ENCODE results near the gene ZFAND5. TPM values are rescaled to one million over a fixed set of nuclear protein-coding genes. Genes with fewer than 3 reads are reported as not detected.

The ZFAND5 gene
- polyA plus RNA-seq, 1 donor = 142 TPM

DNA sequence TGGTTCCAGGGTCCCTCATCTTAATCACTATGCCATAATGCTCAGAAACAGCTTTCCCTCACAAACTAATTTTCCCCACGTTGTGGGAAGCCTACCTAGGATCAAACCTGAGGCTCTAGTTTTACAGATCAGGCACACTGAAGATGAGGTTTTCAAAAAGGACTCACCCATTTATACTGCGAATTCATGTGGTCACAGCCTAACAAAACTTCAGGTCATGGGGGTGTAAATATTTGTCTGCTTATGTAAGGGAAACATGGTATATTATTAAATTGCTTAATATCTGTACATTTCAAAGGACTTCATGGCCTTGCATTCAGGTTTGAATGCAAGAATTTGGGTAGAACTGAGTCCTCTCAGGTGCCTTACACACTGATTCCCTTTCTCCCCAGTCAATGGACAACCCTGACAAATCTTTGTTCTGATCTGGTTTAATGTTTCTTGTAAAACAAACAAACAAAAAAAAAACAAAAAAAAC, 12.1 kb downstream of the ZFAND5 start:
- no peak overlapping the region for H3K27ac ChIP-seq (ENCODE audit: low read length)
- H3K27me3 ChIP-seq (ENCODE audit: control insufficient read depth, insufficient read depth, low read length) = no peaks in the 10 kb centered on the region
- peaks cover 28% of the 10 kb centered on the region for H3K4me1 ChIP-seq (ENCODE audit: control insufficient read depth, insufficient read depth, low read length)
- peaks cover 29% of the 10 kb centered on the region for H3K36me3 ChIP-seq (ENCODE audit: control insufficient read depth, insufficient read depth, low read length)
- no peak overlapping the region for H3K4me3 ChIP-seq (ENCODE audit: low read length)
- H3K9me3 ChIP-seq (ENCODE audit: control insufficient read depth, low read depth, low read length) = no peaks in the 10 kb centered on the region
- DNase-seq = no peak
- no CpG with 5 or more reads among the region's 2 CpGs for WGBS (ENCODE audit: insufficient coverage, low lambda C conversion rate)

DNA sequence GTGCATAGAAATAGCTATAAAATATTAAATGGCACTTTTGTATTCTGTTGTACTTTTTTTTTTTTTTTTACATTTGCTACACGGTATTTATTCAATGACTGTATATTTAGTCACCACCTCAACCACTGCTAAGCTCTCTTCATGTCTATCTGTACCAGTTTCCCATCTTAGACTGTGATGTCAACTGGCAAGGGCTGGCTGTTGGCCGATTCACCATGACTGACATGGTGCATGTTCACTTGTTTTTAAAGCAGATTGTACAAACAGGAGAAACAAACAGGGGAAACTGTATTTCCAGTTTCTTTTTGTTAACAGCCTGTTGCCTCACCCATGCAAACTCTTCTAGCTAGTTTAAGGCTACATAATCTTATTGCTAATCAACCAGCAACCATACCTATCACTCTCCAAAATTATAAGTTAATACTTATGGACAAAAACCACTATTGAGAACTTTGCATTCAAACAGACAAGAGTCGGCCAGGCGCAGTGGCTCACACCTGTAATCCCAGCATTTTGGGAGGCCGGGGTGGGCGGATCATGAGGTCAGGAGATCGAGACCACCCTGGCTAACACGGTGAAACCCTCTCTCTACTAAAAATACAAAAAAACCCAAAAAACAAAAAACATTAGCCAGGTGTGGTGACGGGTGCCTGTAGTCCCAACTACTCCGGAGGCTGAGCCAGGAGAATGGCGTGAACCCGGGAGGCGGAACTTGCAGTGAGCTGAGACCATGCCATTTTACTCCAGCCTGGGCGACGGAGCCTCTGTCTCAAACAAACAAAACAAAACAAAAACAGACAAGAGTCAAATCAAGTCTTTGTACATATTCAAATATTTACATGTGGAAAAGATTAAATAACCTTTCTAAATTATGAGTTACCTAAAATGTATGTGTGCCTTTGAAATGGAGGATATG, 13.2 kb downstream of the ZFAND5 start:
- Histone ChIP-seq H3K27me3 (ENCODE audit: control insufficient read depth, insufficient read depth, low read length) (no peaks in the 10 kb centered on the region), H3K9me3 (ENCODE audit: control insufficient read depth, low read depth, low read length) (no peaks in the 10 kb centered on the region), H3K4me1 (ENCODE audit: control insufficient read depth, insufficient read depth, low read length) (peaks cover 22% of the 10 kb centered on the region), H3K36me3 (ENCODE audit: control insufficient read depth, insufficient read depth, low read length) (peaks cover 26% of the 10 kb centered on the region), H3K27ac (ENCODE audit: low read length) (no peak overlapping the region), H3K4me3 (ENCODE audit: low read length) (no peak overlapping the region)
- WGBS (ENCODE audit: insufficient coverage, low lambda C conversion rate) = 100% methylated on average over 1 of the region's 15 CpGs
- no peak for DNase-seq

DNA sequence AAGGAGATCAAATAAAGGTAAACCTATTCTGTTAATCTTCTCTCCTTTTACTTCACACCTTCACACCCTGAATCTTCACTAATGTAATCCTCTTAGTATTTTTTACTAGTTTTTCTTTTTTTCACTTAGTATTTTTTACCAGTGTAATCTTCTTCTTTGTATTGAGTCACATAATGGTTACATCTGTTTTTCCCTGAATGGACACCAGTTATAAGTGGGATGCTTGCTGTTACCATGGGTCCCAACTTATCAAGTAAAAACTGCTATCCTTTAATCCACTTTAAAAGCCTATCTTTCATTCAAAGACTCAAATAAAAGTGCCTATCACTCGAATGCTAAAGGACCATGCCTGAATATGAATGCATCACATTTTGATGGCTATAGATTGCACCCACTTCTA, 15.1 kb downstream of the ZFAND5 start:
- H3K9me3 ChIP-seq (ENCODE audit: control insufficient read depth, low read depth, low read length) = no peaks in the 10 kb centered on the region
- no peaks in the 10 kb centered on the region for H3K27me3 ChIP-seq (ENCODE audit: control insufficient read depth, insufficient read depth, low read length)
- 80% methylated on average over 1 of the region's 1 CpG for WGBS (ENCODE audit: insufficient coverage, low lambda C conversion rate)
- no peak overlapping the region for H3K4me3 ChIP-seq (ENCODE audit: low read length)
- peaks cover 11% of the 10 kb centered on the region for H3K4me1 ChIP-seq (ENCODE audit: control insufficient read depth, insufficient read depth, low read length)
- DNase-seq = no peak
- peaks cover 9% of the 10 kb centered on the region for H3K36me3 ChIP-seq (ENCODE audit: control insufficient read depth, insufficient read depth, low read length)
- H3K27ac ChIP-seq (ENCODE audit: low read length) = no peak overlapping the region

- Histone ChIP-seq H3K9me3 (ENCODE audit: control insufficient read depth, low read depth, low read length) (no peaks in the 10 kb centered on the region), H3K27me3 (ENCODE audit: control insufficient read depth, insufficient read depth, low read length) (no peaks in the 10 kb centered on the region), H3K36me3 (ENCODE audit: control insufficient read depth, insufficient read depth, low read length) (peaks cover 6% of the 10 kb centered on the region), H3K27ac (ENCODE audit: low read length) (no peak overlapping the region), H3K4me1 (ENCODE audit: control insufficient read depth, insufficient read depth, low read length) (peaks cover 9% of the 10 kb centered on the region), H3K4me3 (ENCODE audit: low read length) (no peak overlapping the region)
- DNase-seq = no peak
- no CpG with 5 or more reads among the region's 2 CpGs for WGBS (ENCODE audit: insufficient coverage, low lambda C conversion rate)
These were observed 15.8 kb downstream of the ZFAND5 start for GRCh38 chr9:72349240-72349639.

DNA sequence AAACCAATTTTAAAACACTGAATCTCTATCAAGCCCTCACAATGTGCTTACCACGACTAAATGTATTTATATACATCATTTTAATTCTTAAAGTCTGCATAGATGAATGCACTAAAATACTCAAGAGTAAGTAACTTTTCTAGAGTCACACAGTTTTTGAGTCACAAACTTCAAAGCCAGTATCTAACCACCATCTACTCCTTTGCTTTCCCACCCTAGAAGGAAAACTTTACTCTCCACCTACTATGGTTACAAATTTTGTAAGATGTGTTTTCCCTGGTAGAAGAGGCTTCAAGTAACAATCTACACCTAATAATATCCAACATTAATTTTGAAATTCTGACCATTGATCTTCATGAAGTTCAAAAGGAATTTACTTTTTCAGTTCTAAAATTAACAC, 18.7 kb downstream of the ZFAND5 start:
- WGBS (ENCODE audit: insufficient coverage, low lambda C conversion rate) = 80% methylated on average over 1 of the region's 1 CpG

GRCh38 chr9:72338631-72339030, 26.4 kb downstream of the ZFAND5 start:
- Histone ChIP-seq H3K9me3 (ENCODE audit: control insufficient read depth, low read depth, low read length) (no peaks in the 10 kb centered on the region), H3K27me3 (ENCODE audit: control insufficient read depth, insufficient read depth, low read length) (no peaks in the 10 kb centered on the region), H3K4me3 (ENCODE audit: low read length) (no peak overlapping the region), H3K4me1 (ENCODE audit: control insufficient read depth, insufficient read depth, low read length) (no peaks in the 10 kb centered on the region), H3K36me3 (ENCODE audit: control insufficient read depth, insufficient read depth, low read length) (no peaks in the 10 kb centered on the region), H3K27ac (ENCODE audit: low read length) (no peak overlapping the region)
- DNase-seq = no peak
- no CpG with 5 or more reads among the region's 4 CpGs for WGBS (ENCODE audit: insufficient coverage, low lambda C conversion rate)

More for the DNA sequence above, 18.7 kb downstream of the ZFAND5 start:
- no peaks in the 10 kb centered on the region for H3K9me3 ChIP-seq (ENCODE audit: control insufficient read depth, low read depth, low read length)
- no peak overlapping the region for H3K4me3 ChIP-seq (ENCODE audit: low read length)
- H3K27ac ChIP-seq (ENCODE audit: low read length) = no peak overlapping the region
- no peaks in the 10 kb centered on the region for H3K27me3 ChIP-seq (ENCODE audit: control insufficient read depth, insufficient read depth, low read length)
- H3K4me1 ChIP-seq (ENCODE audit: control insufficient read depth, insufficient read depth, low read length) = no peaks in the 10 kb centered on the region
- no peaks in the 10 kb centered on the region for H3K36me3 ChIP-seq (ENCODE audit: control insufficient read depth, insufficient read depth, low read length)
- DNase-seq = no peak

DNA sequence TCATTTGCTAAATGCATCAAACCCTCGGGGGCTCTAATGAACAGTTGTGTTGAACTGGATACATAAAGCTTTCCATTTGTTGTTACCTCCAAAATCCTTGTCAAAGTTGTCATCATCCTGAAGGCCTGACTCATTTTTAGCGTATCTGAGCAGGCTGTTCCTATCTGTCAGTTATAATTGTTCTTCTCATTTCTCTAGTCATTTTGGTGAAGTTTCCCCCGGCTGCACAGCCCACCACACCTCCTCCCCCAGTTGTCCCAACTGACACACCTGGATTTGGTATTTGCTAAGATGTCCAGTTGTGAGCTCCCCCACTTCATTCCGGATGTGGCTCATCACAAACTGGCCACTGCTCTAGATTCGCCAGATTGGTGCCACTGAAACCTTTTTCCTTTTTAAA, 27.7 kb downstream of the ZFAND5 start:
- Histone ChIP-seq H3K4me1 (ENCODE audit: control insufficient read depth, insufficient read depth, low read length) (no peaks in the 10 kb centered on the region), H3K9me3 (ENCODE audit: control insufficient read depth, low read depth, low read length) (no peaks in the 10 kb centered on the region), H3K4me3 (ENCODE audit: low read length) (no peak overlapping the region), H3K27me3 (ENCODE audit: control insufficient read depth, insufficient read depth, low read length) (no peaks in the 10 kb centered on the region), H3K36me3 (ENCODE audit: control insufficient read depth, insufficient read depth, low read length) (no peaks in the 10 kb centered on the region), H3K27ac (ENCODE audit: low read length) (no peak overlapping the region)
- no peak for DNase-seq
- WGBS (ENCODE audit: insufficient coverage, low lambda C conversion rate) = 100% methylated on average over 1 of the region's 5 CpGs

DNA sequence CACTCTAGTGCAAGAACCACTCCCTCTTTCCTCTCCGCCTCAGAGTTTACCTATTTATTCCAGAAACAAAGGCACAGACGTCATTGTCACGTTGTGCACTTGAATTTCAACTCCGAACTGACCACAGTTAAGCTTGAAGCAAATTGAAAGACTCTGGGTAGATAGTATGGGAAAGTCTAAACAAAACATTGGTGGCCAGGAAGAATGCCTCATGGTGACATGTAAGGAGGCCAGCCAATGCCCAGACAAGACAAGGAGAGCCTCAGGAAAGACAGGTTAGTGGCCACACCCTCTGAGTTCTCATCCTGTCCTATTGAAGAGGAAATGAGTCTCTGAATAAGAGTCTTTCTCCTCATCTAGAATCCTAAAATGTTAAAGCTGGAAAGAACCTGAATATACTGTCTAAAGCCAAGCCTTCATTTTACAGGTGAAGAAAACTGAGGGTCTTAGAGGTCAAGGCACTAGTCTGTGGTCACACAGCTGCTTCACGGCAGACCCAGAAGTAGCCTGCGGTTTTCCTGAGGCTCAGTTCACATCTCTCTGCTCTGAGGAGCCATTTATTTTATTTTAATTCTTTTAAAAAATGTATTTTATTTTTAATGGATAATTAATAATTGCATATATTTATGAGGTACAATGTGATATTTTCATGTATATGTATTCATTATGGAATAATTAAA, 30.2 kb downstream of the ZFAND5 start:
- no peaks in the 10 kb centered on the region for H3K27me3 ChIP-seq (ENCODE audit: control insufficient read depth, insufficient read depth, low read length)
- H3K36me3 ChIP-seq (ENCODE audit: control insufficient read depth, insufficient read depth, low read length) = no peaks in the 10 kb centered on the region
- H3K4me1 ChIP-seq (ENCODE audit: control insufficient read depth, insufficient read depth, low read length) = no peaks in the 10 kb centered on the region
- no peak overlapping the region for H3K27ac ChIP-seq (ENCODE audit: low read length)
- H3K4me3 ChIP-seq (ENCODE audit: low read length) = no peak overlapping the region
- no CpG with 5 or more reads among the region's 6 CpGs for WGBS (ENCODE audit: insufficient coverage, low lambda C conversion rate)
- no peaks in the 10 kb centered on the region for H3K9me3 ChIP-seq (ENCODE audit: control insufficient read depth, low read depth, low read length)
- no peak for DNase-seq

GRCh38 chr9:72333709-72334108, 31.3 kb downstream of the ZFAND5 start:
- Histone ChIP-seq H3K27ac (ENCODE audit: low read length) (no peak overlapping the region), H3K9me3 (ENCODE audit: control insufficient read depth, low read depth, low read length) (no peaks in the 10 kb centered on the region), H3K27me3 (ENCODE audit: control insufficient read depth, insufficient read depth, low read length) (no peaks in the 10 kb centered on the region), H3K36me3 (ENCODE audit: control insufficient read depth, insufficient read depth, low read length) (no peaks in the 10 kb centered on the region), H3K4me1 (ENCODE audit: control insufficient read depth, insufficient read depth, low read length) (no peaks in the 10 kb centered on the region), H3K4me3 (ENCODE audit: low read length) (no peak overlapping the region)
- no CpG with 5 or more reads among the region's 3 CpGs for whole genome bisulfite sequencing (ENCODE audit: insufficient coverage, low lambda C conversion rate)
- DNase-seq = no peak

- Histone ChIP-seq H3K27me3 (ENCODE audit: control insufficient read depth, insufficient read depth, low read length) (no peaks in the 10 kb centered on the region), H3K27ac (ENCODE audit: low read length) (no peak overlapping the region), H3K4me3 (ENCODE audit: low read length) (no peak overlapping the region), H3K36me3 (ENCODE audit: control insufficient read depth, insufficient read depth, low read length) (no peaks in the 10 kb centered on the region), H3K4me1 (ENCODE audit: control insufficient read depth, insufficient read depth, low read length) (no peaks in the 10 kb centered on the region), H3K9me3 (ENCODE audit: control insufficient read depth, low read depth, low read length) (no peaks in the 10 kb centered on the region)
- no peak for DNase-seq
- 100% methylated on average over 1 of the region's 3 CpGs for WGBS (ENCODE audit: insufficient coverage, low lambda C conversion rate)
These were observed 31.8 kb downstream of the ZFAND5 start for GRCh38 chr9:72333197-72333596.

Data from large intestine (tissue), 3 donors.